IMR-90 (cell line): Measurements from ENCODE around the gene ANKDD1A. TPM values are rescaled to one million over a fixed set of nuclear protein-coding genes. Genes with fewer than 3 reads are reported as not detected.

ENCODE experiments used
- ATAC-seq: fragments of 200-7000 bp; cut with Tn5 transposase; 2 replicates; pipeline ENCODE4 v1.9.1; 2020; ENCODE audit warnings: low read depth, mild to moderate bottlenecking, moderate library complexity
- BruUV-seq: library from RNA; stranded (reverse); fragments of 400-500 nt; replicated peaks from 2 replicates; lab custom pipeline; 2021; lab: Mats Ljungman, UMichigan
- CTCF ChIA-PET: fragments of 300-600 bp; formaldehyde crosslinking; extraction: SDS; loops from one replicate; lab custom pipeline; 2021; ENCODE audit warnings: antibody characterized with exemption; lab: Yijun Ruan, JAX
- POLR2A ChIA-PET: fragments of 300-600 bp; sonication (Branson Sonifier 250); formaldehyde crosslinking; loops from one replicate; lab custom pipeline; 2022; ENCODE audit warnings: antibody characterized with exemption; ENCODE audit not compliant: unreplicated experiment; lab: Charles Lee
- DNase-seq: peaks from one replicate; pipeline ENCODE4 v3.0.0; 2013
- H2AFZ ChIP-seq: replicated peaks from 2 replicates; pipeline ENCODE3; 2013; ENCODE audit warnings: low read length, mild to moderate bottlenecking; ENCODE audit not compliant: poor library complexity
- H2AK5ac ChIP-seq: 2 replicates; pipeline ENCODE4 v1.6.1; 2013; ENCODE audit warnings: low read depth, low read length, inconsistent platforms
- H2AK9ac ChIP-seq: replicated peaks from 2 replicates; pipeline ENCODE3; 2013; ENCODE audit warnings: mild to moderate bottlenecking, low read depth, low read length, moderate library complexity; ENCODE audit not compliant: poor library complexity
- H2BK120ac ChIP-seq: 2 replicates; pipeline ENCODE4 v1.6.1; 2013; ENCODE audit warnings: low read depth, low read length, inconsistent platforms
- H2BK15ac ChIP-seq: 3 replicates; pipeline ENCODE4 v1.6.1; 2013; ENCODE audit warnings: low read depth, low read length, inconsistent platforms
- H2BK20ac ChIP-seq: 2 replicates; pipeline ENCODE4 v1.6.1; 2013; ENCODE audit warnings: low read depth, mild to moderate bottlenecking, inconsistent platforms, low read length, moderate library complexity
- H2BK5ac ChIP-seq: 2 replicates; pipeline ENCODE4 v1.6.1; 2013; ENCODE audit warnings: mild to moderate bottlenecking, low read depth, low read length, inconsistent platforms; ENCODE audit not compliant: poor library complexity, severe bottlenecking
- H3K14ac ChIP-seq: replicated peaks from 2 replicates; pipeline ENCODE4 v1.6.1; 2013; ENCODE audit warnings: low read depth, low read length, inconsistent platforms
- H3K18ac ChIP-seq: 2 replicates; pipeline ENCODE4 v1.6.1; 2013; ENCODE audit warnings: low read depth, low read length, control low read depth
- H3K23ac ChIP-seq: 2 replicates; pipeline ENCODE4 v1.6.1; 2013; ENCODE audit warnings: low read depth, low read length, inconsistent platforms
- H3K27ac ChIP-seq: 2 replicates; pipeline ENCODE4 v1.5.1; 2013; ENCODE audit warnings: mild to moderate bottlenecking, control low read depth, low read length; ENCODE audit not compliant: insufficient read depth
- H3K27me3 ChIP-seq: 2 replicates; pipeline ENCODE4 v1.6.1; 2013; ENCODE audit warnings: low read length; ENCODE audit not compliant: control insufficient read depth, insufficient read depth
- H3K36me3 ChIP-seq: 2 replicates; pipeline ENCODE4 v1.6.1; 2013; ENCODE audit warnings: low read length, mixed read lengths; ENCODE audit not compliant: control insufficient read depth, insufficient read depth
- H3K4ac ChIP-seq: 2 replicates; pipeline ENCODE4 v1.6.1; 2013; ENCODE audit warnings: low read depth, low read length, inconsistent platforms
- H3K4me1 ChIP-seq: 2 replicates; pipeline ENCODE4 v1.6.1; 2013; ENCODE audit warnings: low read length, mixed read lengths; ENCODE audit not compliant: control insufficient read depth, insufficient read depth
- H3K4me2 ChIP-seq: 2 replicates; pipeline ENCODE4 v1.6.1; 2013; ENCODE audit warnings: low read depth, mild to moderate bottlenecking, control low read depth, low read length, moderate library complexity
- H3K4me3 ChIP-seq: 2 replicates; pipeline ENCODE4 v1.5.1; 2013; ENCODE audit warnings: low read depth, mild to moderate bottlenecking, control low read depth, low read length, moderate library complexity; ENCODE audit not compliant: insufficient read depth
- H3K56ac ChIP-seq: 2 replicates; pipeline ENCODE4 v1.6.1; 2013; ENCODE audit warnings: low read length, inconsistent platforms; ENCODE audit not compliant: insufficient read depth; ENCODE audit errors: extremely low read depth
- H3K79me1 ChIP-seq, 2 experiments: 2 replicates each; pipeline ENCODE4 v1.6.1; 2013; ENCODE audit warnings: low read length in 2 of 2, inconsistent platforms in 1 of 2, low read depth in 1 of 2
- H3K9ac ChIP-seq: 2 replicates; pipeline ENCODE4 v1.6.1; 2013; ENCODE audit warnings: low read depth, low read length, control low read depth
- H3K9me1 ChIP-seq: 2 replicates; pipeline ENCODE4 v1.6.1; 2013; ENCODE audit warnings: low read length, inconsistent platforms; ENCODE audit not compliant: insufficient read depth
- H3K9me3 ChIP-seq: 2 replicates; pipeline ENCODE4 v1.6.1; 2013; ENCODE audit warnings: low read length; ENCODE audit not compliant: control insufficient read depth, insufficient read depth
- H4K20me1 ChIP-seq: 2 replicates; pipeline ENCODE4 v1.6.1; 2013; ENCODE audit warnings: low read length, inconsistent platforms; ENCODE audit not compliant: insufficient read depth
- H4K5ac ChIP-seq: 2 replicates; pipeline ENCODE4 v1.6.1; 2013; ENCODE audit warnings: mild to moderate bottlenecking, low read depth, low read length, control low read depth
- H4K8ac ChIP-seq, 2 experiments: 2 replicates each; pipeline ENCODE4 v1.6.1; 2013; ENCODE audit warnings: low read depth in 2 of 2, low read length in 2 of 2, control low read depth in 1 of 2, inconsistent platforms in 1 of 2
- H4K91ac ChIP-seq: 2 replicates; pipeline ENCODE4 v1.6.1; 2013; ENCODE audit warnings: low read depth, low read length, inconsistent platforms; ENCODE audit not compliant: insufficient read depth
- BHLHE40 ChIP-seq: fragments of 150-350 bp; IDR thresholded peaks from 2 replicates; pipeline ENCODE4 v1.6.1; 2016; ENCODE audit warnings: mild to moderate bottlenecking, low read depth, low read length
- CEBPB ChIP-seq: IDR thresholded peaks from 2 replicates; pipeline ENCODE4 v1.6.1; 2012; ENCODE audit warnings: low read depth, low read length, improper control_type of control experiment
- CHD1 ChIP-seq: IDR thresholded peaks from 2 replicates; pipeline ENCODE4 v1.6.1; 2012; ENCODE audit warnings: low read depth, low read length, improper control_type of control experiment
- FOS ChIP-seq: fragments of 150-350 bp; IDR thresholded peaks from 2 replicates; pipeline ENCODE4 v1.6.1; 2016; ENCODE audit warnings: low read depth, low read length
- MAZ ChIP-seq: IDR thresholded peaks from 2 replicates; pipeline ENCODE4 v1.6.1; 2012; ENCODE audit warnings: low read depth, mild to moderate bottlenecking, low read length, improper control_type of control experiment, moderate library complexity, borderline replicate concordance
- RAD21 ChIP-seq: IDR thresholded peaks from 2 replicates; pipeline ENCODE4 v1.6.1; 2012; ENCODE audit warnings: low read length, improper control_type of control experiment
- RCOR1 ChIP-seq: IDR thresholded peaks from 2 replicates; pipeline ENCODE4 v1.6.1; 2012; ENCODE audit warnings: mild to moderate bottlenecking, low read length, improper control_type of control experiment; ENCODE audit not compliant: insufficient replicate concordance
- SMC3 ChIP-seq: fragments of 150-350 bp; IDR thresholded peaks from 2 replicates; pipeline ENCODE4 v1.6.1; 2016; ENCODE audit warnings: low read depth, mild to moderate bottlenecking, antibody characterized with exemption, low read length, moderate library complexity
- WGBS, 2 experiments: methylation state at CpG; one replicate each; pipeline versions ENCODE4 v1.1.5 to v1.1.7; 2013; ENCODE audit warnings: missing lambda C conversion rate in 2 of 2; ENCODE audit not compliant: insufficient read length in 1 of 2; ENCODE audit errors: extremely low coverage in 2 of 2; 5-methylcytosine and 5-hydroxymethylcytosine counted together
- dilution Hi-C: fragments of 300-500 bp; cut with HindIII; formaldehyde crosslinking; loops from one replicate; pipeline ENCODE4 v1.14.3; 2018; ENCODE audit warnings: low sequenced_read_pairs; ENCODE audit not compliant: unreplicated experiment
- in situ Hi-C: fragments of 300-500 bp; cut with MboI; formaldehyde crosslinking; loops from 3 replicates; pipeline ENCODE4 v1.14.3; 2019; ENCODE audit warnings: low sequenced_read_pairs, inconsistent platforms, mixed read lengths
- intact Hi-C: fragments of 100-400 bp; cut with micrococcal nuclease; formaldehyde crosslinking; loops from 2 replicates; pipeline ENCODE4 v1.10.0; 2022
- polyA plus RNA-seq, 3 experiments: library from polyadenylated mRNA; depleted of rRNA; stranded (reverse); fragments of >200 nt; gene quantifications; 2 replicates each; pipeline ENCODE4 v1.2.3, GENCODE V29; 2012; ENCODE audit warnings: low replicate concordance in 1 of 3
- total RNA-seq: library from RNA; depleted of rRNA; stranded (reverse); fragments of >200 nt; gene quantifications from 2 replicates; pipeline ENCODE4 v1.2.3, GENCODE V29; 2012
- TF ChIP-seq, protein P1 (sequence below): conservative IDR thresholded peaks from 2 replicates; pipeline ENCODE4 v1.5.1; 2012; ENCODE audit warnings: mild to moderate bottlenecking, low read depth, low read length, improper control_type of control experiment

ANKDD1A gene
- total and polyA plus RNA-seq, 2 of the 4 experiments (the other 2 are of a cell fraction): 3.6 to 4.9 TPM

DNA sequence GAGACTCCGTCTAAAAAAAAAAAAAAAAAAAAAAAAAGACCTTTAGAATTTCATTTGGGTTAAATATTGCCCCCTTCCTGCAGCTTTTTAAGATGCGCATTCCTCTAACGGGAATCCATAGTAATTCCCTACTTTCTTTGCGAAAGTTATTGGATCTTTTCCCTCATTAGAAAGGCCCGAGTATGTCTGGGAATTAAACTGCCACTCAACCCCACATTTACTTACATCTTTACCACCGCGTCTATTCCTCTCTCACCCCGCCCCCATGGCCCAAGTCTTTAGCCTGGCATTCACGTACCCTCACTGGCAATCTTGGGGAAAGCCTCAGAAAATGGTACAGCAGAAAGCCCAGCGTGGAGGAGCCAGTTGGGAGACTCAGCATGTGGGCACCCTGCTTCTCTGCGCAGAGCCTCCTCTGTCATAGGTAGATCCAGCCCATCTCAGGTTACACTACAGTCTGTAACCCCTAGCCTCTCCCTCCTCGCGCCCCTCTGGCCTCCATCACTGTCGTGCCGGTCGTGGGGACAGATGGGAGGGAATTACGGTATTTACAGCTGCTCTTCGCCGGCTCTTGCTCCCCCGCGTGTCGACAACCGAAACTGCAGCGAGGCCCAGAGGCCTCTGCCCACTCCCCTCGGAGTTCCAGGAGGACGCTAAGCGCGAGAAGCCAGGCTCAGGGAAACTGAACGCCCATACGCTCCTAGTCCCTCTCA is 6.4 kb upstream of the ANKDD1A start:
- Histone ChIP-seq H3K27me3 (no peaks in the 10 kb centered on the region), H2BK20ac (peak overlapping the region; percentile 65), H4K91ac (peak overlapping the region; percentile 89), H3K9ac (peak overlapping the region; percentile 15), H3K23ac (no peak overlapping the region; the same call in 1 of the 2 replicates), H3K4me2 (peak overlapping the region; percentile 33), H4K20me1 (no peaks in the 10 kb centered on the region), H3K4me1 (peaks cover 3% of the 10 kb centered on the region), H2AK5ac (peak overlapping the region; percentile 65; the same call in 1 of the 2 replicates), H3K56ac (peak overlapping the region; percentile 58; the same call in 1 of the 2 replicates), H3K4me3 (peak overlapping the region; percentile 3; the same call in 1 of the 2 replicates), H2AK9ac (peak overlapping the region; percentile 86), H3K9me3 (peaks cover 6% of the 10 kb centered on the region), H4K8ac (peak overlapping the region; percentile 38 to 98), H2AFZ (peak overlapping the region; percentile 99), H3K79me1 (peaks cover 5 to 9% of the 10 kb centered on the region in 2 experiments; a peak in 2 of 4 replicates), H4K5ac (peak overlapping the region; percentile 46), H3K27ac (peak overlapping the region; percentile 2; the same call in 1 of the 2 replicates), H3K36me3 (no peaks in the 10 kb centered on the region), H3K4ac (peak overlapping the region; percentile 91), H3K18ac (peak overlapping the region; percentile 25; the same call in 1 of the 2 replicates), H2BK5ac (peak overlapping the region; percentile 27), H3K14ac (peak overlapping the region; percentile 79), H2BK120ac (peak overlapping the region; percentile 90), H3K9me1 (0 out of 2 replicates have a peak, but pooled peaks cover 3% of the 10 kb centered on the region), H2BK15ac (peak overlapping the region; percentile 68; the same call in 1 of the 3 replicates)
- POLR2A ChIA-PET: no interaction called here
- BruUV-seq: no TSS peak
- CTCF ChIA-PET: interaction anchor here (0.5 to 1.3 kb wide), 6 partner anchors 9 to 64 kb away, joined by 3 to 8 read pairs (median 3); no protein-coding TSS in a partner anchor
- peak; percentile 60 for DNase-seq
- peak; percentile 44; the same call in 1 of the 2 replicates for TF ChIP-seq MAZ
- TF ChIP-seq FOS: no peak
- TF ChIP-seq RAD21: peak; percentile 81
- peak; percentile 93 for TF ChIP-seq SMC3
- no peak for TF ChIP-seq CEBPB
- TF ChIP-seq, protein P1, sequence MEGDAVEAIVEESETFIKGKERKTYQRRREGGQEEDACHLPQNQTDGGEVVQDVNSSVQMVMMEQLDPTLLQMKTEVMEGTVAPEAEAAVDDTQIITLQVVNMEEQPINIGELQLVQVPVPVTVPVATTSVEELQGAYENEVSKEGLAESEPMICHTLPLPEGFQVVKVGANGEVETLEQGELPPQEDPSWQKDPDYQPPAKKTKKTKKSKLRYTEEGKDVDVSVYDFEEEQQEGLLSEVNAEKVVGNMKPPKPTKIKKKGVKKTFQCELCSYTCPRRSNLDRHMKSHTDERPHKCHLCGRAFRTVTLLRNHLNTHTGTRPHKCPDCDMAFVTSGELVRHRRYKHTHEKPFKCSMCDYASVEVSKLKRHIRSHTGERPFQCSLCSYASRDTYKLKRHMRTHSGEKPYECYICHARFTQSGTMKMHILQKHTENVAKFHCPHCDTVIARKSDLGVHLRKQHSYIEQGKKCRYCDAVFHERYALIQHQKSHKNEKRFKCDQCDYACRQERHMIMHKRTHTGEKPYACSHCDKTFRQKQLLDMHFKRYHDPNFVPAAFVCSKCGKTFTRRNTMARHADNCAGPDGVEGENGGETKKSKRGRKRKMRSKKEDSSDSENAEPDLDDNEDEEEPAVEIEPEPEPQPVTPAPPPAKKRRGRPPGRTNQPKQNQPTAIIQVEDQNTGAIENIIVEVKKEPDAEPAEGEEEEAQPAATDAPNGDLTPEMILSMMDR: peak; percentile 84
- no peak for TF ChIP-seq CHD1
- TF ChIP-seq BHLHE40: no peak
- TF ChIP-seq RCOR1: no peak
- dilution Hi-C loops: no loop called here
- WGBS, 2 experiments: 20% methylated on average over 4 of the region's 30 CpGs; no CpG with 5 or more reads in 1 of the 2 experiments
- in situ Hi-C loops: loop anchor here (5.0 kb wide), 2 partner anchors 63 to 173 kb away; partner anchors contain the start of gene PLEKHO2
- ATAC-seq: peak; percentile 95
- intact Hi-C loops: loop anchor here (1.0 to 2.0 kb wide), 3 partner anchors 38 to 174 kb away; partner anchors contain the start of gene PLEKHO2
